Lung (tissue), 12 donors: Measurements from ENCODE around the gene SLC19A1. TPM values are rescaled to one million over a fixed set of nuclear protein-coding genes. Genes with fewer than 3 reads are reported as not detected.

Experiments used
- ATAC-seq: fragments of 200-7000 bp; cut with Tn5 transposase; one replicate; pipeline ENCODE4 v1.9.1; 2020; ENCODE audit warnings: moderate number of reproducible peaks; ENCODE audit not compliant: insufficient read depth, low FRiP score
- DNase-seq, 3 donors: peaks; one replicate each; pipeline ENCODE4 v3.0.0-alpha.2; 2013 to 2017
- H3K27ac ChIP-seq, 2 donors: one replicate each; pipeline ENCODE4 v1.5.1; 2013; ENCODE audit warnings: mild to moderate bottlenecking in 2 of 2, moderate library complexity in 2 of 2, control low read depth in 1 of 2, inconsistent platforms in 1 of 2, low read depth in 1 of 2, low read length in 1 of 2
- H3K27me3 ChIP-seq, 3 donors: one replicate each; pipeline ENCODE4 v1.5.1; 2013; ENCODE audit warnings: low read length in 2 of 3; ENCODE audit not compliant: control insufficient read depth in 3 of 3, insufficient read depth in 3 of 3
- H3K36me3 ChIP-seq, 4 donors: one replicate each; pipeline ENCODE4 v1.5.1; 2013; ENCODE audit warnings: low read length in 4 of 4, mild to moderate bottlenecking in 1 of 4, moderate library complexity in 1 of 4; ENCODE audit not compliant: control insufficient read depth in 4 of 4, insufficient read depth in 4 of 4
- H3K4me1 ChIP-seq, 5 donors: one replicate each; pipeline ENCODE4 v1.5.1; 2013; ENCODE audit warnings: low read length in 5 of 5, mild to moderate bottlenecking in 2 of 5, moderate library complexity in 1 of 5; ENCODE audit not compliant: control insufficient read depth in 5 of 5, insufficient read depth in 5 of 5
- H3K4me3 ChIP-seq: one replicate; pipeline ENCODE4 v1.5.1; 2013; ENCODE audit warnings: mild to moderate bottlenecking, control low read depth, moderate library complexity
- H3K9ac ChIP-seq, 2 donors: one replicate each; pipeline ENCODE4 v1.5.1; 2013; ENCODE audit warnings: low read length in 2 of 2, control low read depth in 1 of 2; ENCODE audit not compliant: insufficient read depth in 1 of 2
- H3K9me3 ChIP-seq, 4 donors: one replicate each; pipeline ENCODE4 v1.5.1; 2013; ENCODE audit warnings: low read length in 3 of 4, mild to moderate bottlenecking in 1 of 4, moderate library complexity in 1 of 4; ENCODE audit not compliant: control insufficient read depth in 4 of 4, insufficient read depth in 3 of 4
- CTCF ChIP-seq: IDR thresholded peaks from 2 replicates; pipeline ENCODE4 v1.5.1; 2012; ENCODE audit warnings: mild to moderate bottlenecking; ENCODE audit errors: control extremely low read depth, extremely low read depth
- WGBS, 2 donors: extraction: QIAGEN DNeasy Blood & Tissue Kit; methylation state at CpG; one replicate each; pipeline ENCODE4 v1.1.7; 2013; 5-methylcytosine and 5-hydroxymethylcytosine counted together
- polyA plus RNA-seq, 2 donors: library from polyadenylated mRNA; stranded (reverse); fragments of 200-250 nt; gene quantifications; one replicate each; pipeline ENCODE4 v1.2.1, GENCODE V29; 2013
- total RNA-seq, 2 donors: library from RNA; depleted of rRNA in 1 of 2; stranded (reverse); fragments of >200 nt in 1 of 2; gene quantifications; one replicate each; pipeline ENCODE4 v1.2.1, GENCODE V29; 2014 to 2021
- donor health status: control.
- donor health status: control.
- donor health status: Bipolar disorder and iron deficiency.
- donor health status: healthy.
- donor health status: DM: yes; HTN: yes; CAD: no.

The SLC19A1 gene
- total and polyA plus RNA-seq, 4 donors: 23.8 to 42.0 (median 26.2) TPM

- H3K4me3 ChIP-seq: no peak overlapping the region
- peaks cover 0 to 20% (median 5%) of the 10 kb centered on the region in 4 donors for H3K36me3 ChIP-seq
- TF ChIP-seq CTCF: peak; percentile 74
- H3K9me3 ChIP-seq: no peaks in the 10 kb centered on the region
- H3K9ac ChIP-seq: no peak overlapping the region
- no peak for ATAC-seq
- H3K4me1 ChIP-seq: peaks cover 0 to 6% (median 3%) of the 10 kb centered on the region in 5 donors
- peaks cover 0 to 3% (median 0%) of the 10 kb centered on the region in 3 donors for H3K27me3 ChIP-seq
- peak overlapping the region in 1 of 2 donors; percentile 69 for H3K27ac ChIP-seq
- 13 to 32% methylated on average over 32 of the region's 32 CpGs for WGBS, 2 donors
- peak; percentile 77 to 83 (median 81) for DNase-seq
Measured at GRCh38 chr21:45478115-45478801, 64.0 kb downstream of the SLC19A1 start.

GRCh38 chr21:45477176-45478114 lies 64.8 kb downstream of the SLC19A1 start:
- no peak overlapping the region for H3K9ac ChIP-seq
- no peak for TF ChIP-seq CTCF
- peaks cover 0 to 3% (median 0%) of the 10 kb centered on the region in 3 donors for H3K27me3 ChIP-seq
- H3K4me1 ChIP-seq: peaks cover 0 to 8% (median 3%) of the 10 kb centered on the region in 5 donors
- 73 to 76% methylated on average over 43 to 44 of the region's 44 CpGs for WGBS, 2 donors
- peaks cover 0 to 17% (median 5%) of the 10 kb centered on the region in 4 donors for H3K36me3 ChIP-seq
- DNase-seq (no peak), ATAC-seq (no peak)
- H3K27ac ChIP-seq: peak overlapping the region in 1 of 2 donors; percentile 48
- H3K4me3 ChIP-seq: no peak overlapping the region
- H3K9me3 ChIP-seq: no peaks in the 10 kb centered on the region

GRCh38 chr21:45476582-45476981 lies 65.7 kb downstream of the SLC19A1 start:
- Histone ChIP-seq H3K9me3 (no peaks in the 10 kb centered on the region), H3K36me3 (peaks cover 0 to 10% (median 5%) of the 10 kb centered on the region in 4 donors), H3K4me3 (no peak overlapping the region), H3K9ac (no peak overlapping the region), H3K27me3 (peaks cover 0 to 3% (median 0%) of the 10 kb centered on the region in 3 donors), H3K4me1 (peaks cover 0 to 16% (median 3%) of the 10 kb centered on the region in 5 donors), H3K27ac (no peak overlapping the region)
- no peak for TF ChIP-seq CTCF
- DNase-seq: no peak
- ATAC-seq: no peak
- 93% methylated on average over 6 of the region's 6 CpGs for WGBS, 2 donors
